SU-DHL-6 (cell line): ENCODE measurements around the gene ATAD3C.
"Not testable (repeated sequence)": the region's sequence is repeated elsewhere in the genome, so short reads cannot be mapped to it uniquely, and the experiment has no call there.

ENCODE experiments used
- CTCF ChIP-seq: fragments of 200-600 bp; sonication (generic); IDR thresholded peaks from one replicate; pipeline ENCODE4 v1.5.1; 2017; ENCODE audit warnings: antibody characterized with exemption, mild to moderate bottlenecking, low read length, moderate library complexity; ENCODE audit not compliant: insufficient read depth, poor library complexity, severe bottlenecking
- EZH2phosphoT487 ChIP-seq: fragments of 200-600 bp; sonication (generic), shearing (Covaris generic); conservative IDR thresholded peaks from 2 replicates; pipeline ENCODE4 v1.6.1; 2018; ENCODE audit warnings: mild to moderate bottlenecking, antibody characterized with exemption, low read length, moderate library complexity, mixed read lengths

GRCh38 chr1:1485755-1486317, 36.3 kb downstream of the ATAD3C start:
- TF ChIP-seq CTCF, EZH2phosphoT487: not testable (repeated sequence)
